Measurements from ENCODE around the gene CETN3. TPM values are rescaled to one million over a fixed set of nuclear protein-coding genes. Genes with fewer than 3 reads are reported as not detected.

The CETN3 gene
- total and polyA plus RNA-seq, 2 experiments from 2014 or later: 22.1 to 107 TPM

DNA sequence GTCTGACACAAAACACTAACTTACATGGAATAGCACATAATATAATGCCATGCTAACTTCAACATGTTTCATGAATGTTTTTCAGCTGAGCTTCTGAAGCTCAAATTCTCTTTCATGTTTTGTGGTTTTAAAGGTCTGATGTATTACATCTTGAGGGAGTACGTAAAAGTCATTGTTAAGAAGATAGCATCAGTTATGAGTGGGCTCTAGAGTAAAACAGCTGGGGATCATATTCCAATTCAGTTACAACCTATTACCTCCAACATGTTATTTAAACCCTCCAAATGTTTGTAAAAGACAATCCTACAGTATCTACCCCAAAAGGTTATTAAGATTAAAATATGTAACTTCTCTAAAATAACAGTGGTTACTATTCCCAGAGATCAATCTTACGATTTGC, 19.2 kb downstream of the CETN3 start:
- Mint-ChIP-seq H3K9me3 (no peaks in the 10 kb centered on the region; the same call in 2 of the 3 replicates), H3K36me3 (ENCODE audit: low read depth) (peaks cover 11% of the 10 kb centered on the region; the same call in 2 of the 3 replicates), H3K4me1 (peaks cover 17% of the 10 kb centered on the region), H3K27ac (no peak overlapping the region), H3K4me3 (no peak overlapping the region), H3K27me3 (ENCODE audit: insufficient read depth, low read depth, poor library complexity) (no peaks in the 10 kb centered on the region)
- Histone ChIP-seq H3K4me3 (no peak overlapping the region), H3K27ac (ENCODE audit: low read depth) (peak overlapping the region; percentile 77; the same call in 1 of the 2 replicates), H3K9me2 (ENCODE audit: insufficient read depth) (no peaks in the 10 kb centered on the region), H3K79me2 (replicated peaks; ENCODE audit: insufficient read depth) (no peaks in the 10 kb centered on the region), H3F3A (replicated peaks; ENCODE audit: low read depth) (no peaks in the 10 kb centered on the region), H4K20me1 (replicated peaks; ENCODE audit: insufficient read depth) (no peaks in the 10 kb centered on the region), H3K27me3 (ENCODE audit: insufficient read depth) (no peaks in the 10 kb centered on the region), H3K4me1 (ENCODE audit: insufficient read depth) (peaks cover 12% of the 10 kb centered on the region; the same call in 1 of the 2 replicates), H3K36me3 (ENCODE audit: insufficient read depth) (no peaks in the 10 kb centered on the region; the same call in 1 of the 2 replicates), H2AFZ (no peak overlapping the region), H3K4me2 (peak overlapping the region; percentile 33; the same call in 1 of the 2 replicates)
- no peak for DNase-seq (ENCODE audit: low spot score)
- no peak for TF ChIP-seq CREB1 (CRISPR knock-in tag; IDR thresholded peaks at IDR 0.05; ENCODE audit: low read depth)
- TF ChIP-seq ZNF331 (CRISPR knock-in tag; IDR thresholded peaks at IDR 0.05; ENCODE audit: low read depth): no peak
- TF ChIP-seq ZNF114 (CRISPR knock-in tag; IDR thresholded peaks at IDR 0.05): no peak
- TF ChIP-seq STAT1 (IDR thresholded peaks at IDR 0.05; ENCODE audit: unreplicated experiment): no peak
- TF ChIP-seq, protein P1, sequence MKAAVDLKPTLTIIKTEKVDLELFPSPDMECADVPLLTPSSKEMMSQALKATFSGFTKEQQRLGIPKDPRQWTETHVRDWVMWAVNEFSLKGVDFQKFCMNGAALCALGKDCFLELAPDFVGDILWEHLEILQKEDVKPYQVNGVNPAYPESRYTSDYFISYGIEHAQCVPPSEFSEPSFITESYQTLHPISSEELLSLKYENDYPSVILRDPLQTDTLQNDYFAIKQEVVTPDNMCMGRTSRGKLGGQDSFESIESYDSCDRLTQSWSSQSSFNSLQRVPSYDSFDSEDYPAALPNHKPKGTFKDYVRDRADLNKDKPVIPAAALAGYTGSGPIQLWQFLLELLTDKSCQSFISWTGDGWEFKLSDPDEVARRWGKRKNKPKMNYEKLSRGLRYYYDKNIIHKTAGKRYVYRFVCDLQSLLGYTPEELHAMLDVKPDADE (IDR thresholded peaks at IDR 0.05): no peak
- no peak for TF ChIP-seq JUNB (IDR thresholded peaks at IDR 0.05; ENCODE audit: unreplicated experiment)
- no peak for TF ChIP-seq NANOG (IDR thresholded peaks at IDR 0.05; ENCODE audit: borderline replicate concordance)
- TF ChIP-seq, protein P2, sequence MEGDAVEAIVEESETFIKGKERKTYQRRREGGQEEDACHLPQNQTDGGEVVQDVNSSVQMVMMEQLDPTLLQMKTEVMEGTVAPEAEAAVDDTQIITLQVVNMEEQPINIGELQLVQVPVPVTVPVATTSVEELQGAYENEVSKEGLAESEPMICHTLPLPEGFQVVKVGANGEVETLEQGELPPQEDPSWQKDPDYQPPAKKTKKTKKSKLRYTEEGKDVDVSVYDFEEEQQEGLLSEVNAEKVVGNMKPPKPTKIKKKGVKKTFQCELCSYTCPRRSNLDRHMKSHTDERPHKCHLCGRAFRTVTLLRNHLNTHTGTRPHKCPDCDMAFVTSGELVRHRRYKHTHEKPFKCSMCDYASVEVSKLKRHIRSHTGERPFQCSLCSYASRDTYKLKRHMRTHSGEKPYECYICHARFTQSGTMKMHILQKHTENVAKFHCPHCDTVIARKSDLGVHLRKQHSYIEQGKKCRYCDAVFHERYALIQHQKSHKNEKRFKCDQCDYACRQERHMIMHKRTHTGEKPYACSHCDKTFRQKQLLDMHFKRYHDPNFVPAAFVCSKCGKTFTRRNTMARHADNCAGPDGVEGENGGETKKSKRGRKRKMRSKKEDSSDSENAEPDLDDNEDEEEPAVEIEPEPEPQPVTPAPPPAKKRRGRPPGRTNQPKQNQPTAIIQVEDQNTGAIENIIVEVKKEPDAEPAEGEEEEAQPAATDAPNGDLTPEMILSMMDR (conservative IDR thresholded peaks at IDR 0.05; ENCODE audit: low read depth in 2 of 2): no peak
- TF ChIP-seq EZH2phosphoT487 (IDR thresholded peaks at IDR 0.05; ENCODE audit: unreplicated experiment): no peak
- TF ChIP-seq, protein P3, sequence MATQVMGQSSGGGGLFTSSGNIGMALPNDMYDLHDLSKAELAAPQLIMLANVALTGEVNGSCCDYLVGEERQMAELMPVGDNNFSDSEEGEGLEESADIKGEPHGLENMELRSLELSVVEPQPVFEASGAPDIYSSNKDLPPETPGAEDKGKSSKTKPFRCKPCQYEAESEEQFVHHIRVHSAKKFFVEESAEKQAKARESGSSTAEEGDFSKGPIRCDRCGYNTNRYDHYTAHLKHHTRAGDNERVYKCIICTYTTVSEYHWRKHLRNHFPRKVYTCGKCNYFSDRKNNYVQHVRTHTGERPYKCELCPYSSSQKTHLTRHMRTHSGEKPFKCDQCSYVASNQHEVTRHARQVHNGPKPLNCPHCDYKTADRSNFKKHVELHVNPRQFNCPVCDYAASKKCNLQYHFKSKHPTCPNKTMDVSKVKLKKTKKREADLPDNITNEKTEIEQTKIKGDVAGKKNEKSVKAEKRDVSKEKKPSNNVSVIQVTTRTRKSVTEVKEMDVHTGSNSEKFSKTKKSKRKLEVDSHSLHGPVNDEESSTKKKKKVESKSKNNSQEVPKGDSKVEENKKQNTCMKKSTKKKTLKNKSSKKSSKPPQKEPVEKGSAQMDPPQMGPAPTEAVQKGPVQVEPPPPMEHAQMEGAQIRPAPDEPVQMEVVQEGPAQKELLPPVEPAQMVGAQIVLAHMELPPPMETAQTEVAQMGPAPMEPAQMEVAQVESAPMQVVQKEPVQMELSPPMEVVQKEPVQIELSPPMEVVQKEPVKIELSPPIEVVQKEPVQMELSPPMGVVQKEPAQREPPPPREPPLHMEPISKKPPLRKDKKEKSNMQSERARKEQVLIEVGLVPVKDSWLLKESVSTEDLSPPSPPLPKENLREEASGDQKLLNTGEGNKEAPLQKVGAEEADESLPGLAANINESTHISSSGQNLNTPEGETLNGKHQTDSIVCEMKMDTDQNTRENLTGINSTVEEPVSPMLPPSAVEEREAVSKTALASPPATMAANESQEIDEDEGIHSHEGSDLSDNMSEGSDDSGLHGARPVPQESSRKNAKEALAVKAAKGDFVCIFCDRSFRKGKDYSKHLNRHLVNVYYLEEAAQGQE (IDR thresholded peaks at IDR 0.05; ENCODE audit: unreplicated experiment): no peak
- TF ChIP-seq POLR2AphosphoS5 (IDR thresholded peaks at IDR 0.05; ENCODE audit: low read depth): no peak
- no peak for TF ChIP-seq ZNF462 (CRISPR knock-in tag; IDR thresholded peaks at IDR 0.05)
- TF ChIP-seq EZH2 (IDR thresholded peaks at IDR 0.05; ENCODE audit: low read depth, unreplicated experiment): no peak
- no peak for ATAC-seq

Measured in GM23338 (cell line).